Measurements from ENCODE around the gene NEDD1. TPM values are rescaled to one million over a fixed set of nuclear protein-coding genes. Genes with fewer than 3 reads are reported as not detected.

Gene NEDD1
- total RNA-seq, 1 donor from 2014 or later = 17.8 TPM

DNA sequence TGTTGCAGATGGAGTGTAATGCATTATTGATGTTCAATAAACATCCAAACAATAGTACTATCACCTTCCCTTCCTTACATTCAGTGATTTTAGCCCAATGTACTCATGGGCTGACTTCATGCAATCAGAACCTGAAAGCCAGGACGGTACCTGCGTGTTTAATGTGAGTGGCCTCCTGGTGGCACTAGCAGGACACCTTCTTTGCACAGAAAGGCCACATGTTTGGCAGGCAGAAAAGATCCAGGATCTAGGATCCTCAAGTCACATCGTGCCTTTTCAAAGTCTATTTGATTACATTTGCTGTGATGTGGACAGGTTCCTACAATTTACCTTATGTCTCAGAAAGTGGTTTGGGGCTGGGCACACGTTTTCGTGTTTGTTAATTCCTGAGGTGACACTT lies 82.9 kb downstream of the NEDD1 start:
- peaks cover 25% of the 10 kb centered on the region for H3K27me3 ChIP-seq
- intact Hi-C loops (cut with DNase I) = loop anchor here (10.0 kb wide), 1 partner anchor 415 kb away; no protein-coding TSS in a partner anchor
- peak; percentile 28 for ATAC-seq
- H3K4me1 ChIP-seq = peaks cover 7% of the 10 kb centered on the region
- no peak for TF ChIP-seq CTCF (IDR thresholded peaks at IDR 0.05)
- no peak overlapping the region for H3K27ac ChIP-seq
- H3K4me3 ChIP-seq = no peak overlapping the region
- H3K9me3 ChIP-seq = no peaks in the 10 kb centered on the region
- DNase-seq = no peak
- no peaks in the 10 kb centered on the region for H3K36me3 ChIP-seq

DNA sequence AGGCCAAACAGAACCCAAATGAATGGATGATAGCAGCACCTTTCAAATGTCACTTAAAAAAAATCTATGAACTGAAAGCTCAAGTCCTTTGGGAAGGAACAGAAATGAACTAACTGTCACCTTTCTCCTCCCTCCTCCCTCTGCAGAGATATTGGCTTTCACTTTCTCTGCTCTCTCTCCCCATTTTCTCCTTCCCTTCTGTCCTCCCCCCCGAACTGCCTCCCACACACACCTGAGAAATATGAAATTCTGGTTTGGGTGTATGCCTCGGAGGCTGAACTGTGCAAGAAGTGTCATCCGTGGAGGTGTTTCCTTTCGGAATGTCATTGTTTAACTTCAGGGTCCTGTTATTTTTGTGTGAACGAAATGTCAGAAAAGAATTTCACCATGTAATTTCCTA lies 87.8 kb downstream of the NEDD1 start:
- intact Hi-C loops (cut with DNase I) = no loop called here
- peaks cover 16% of the 10 kb centered on the region for H3K27me3 ChIP-seq
- H3K4me1 ChIP-seq = no peaks in the 10 kb centered on the region
- no peaks in the 10 kb centered on the region for H3K9me3 ChIP-seq
- no peak overlapping the region for H3K4me3 ChIP-seq
- no peak for TF ChIP-seq CTCF (IDR thresholded peaks at IDR 0.05)
- no peaks in the 10 kb centered on the region for H3K36me3 ChIP-seq
- ATAC-seq = no peak
- H3K27ac ChIP-seq = no peak overlapping the region
- no peak for DNase-seq

GRCh38 chr12:96995861-96996260 lies 88.8 kb downstream of the NEDD1 start:
- intact Hi-C loops (cut with DNase I) = no loop called here
- no peaks in the 10 kb centered on the region for H3K9me3 ChIP-seq
- no peak overlapping the region for H3K4me3 ChIP-seq
- H3K27me3 ChIP-seq = peaks cover 11% of the 10 kb centered on the region
- DNase-seq (no peak), ATAC-seq (no peak)
- no peaks in the 10 kb centered on the region for H3K36me3 ChIP-seq
- no peak for TF ChIP-seq CTCF (IDR thresholded peaks at IDR 0.05)
- no peak overlapping the region for H3K27ac ChIP-seq
- H3K4me1 ChIP-seq = no peaks in the 10 kb centered on the region

DNA sequence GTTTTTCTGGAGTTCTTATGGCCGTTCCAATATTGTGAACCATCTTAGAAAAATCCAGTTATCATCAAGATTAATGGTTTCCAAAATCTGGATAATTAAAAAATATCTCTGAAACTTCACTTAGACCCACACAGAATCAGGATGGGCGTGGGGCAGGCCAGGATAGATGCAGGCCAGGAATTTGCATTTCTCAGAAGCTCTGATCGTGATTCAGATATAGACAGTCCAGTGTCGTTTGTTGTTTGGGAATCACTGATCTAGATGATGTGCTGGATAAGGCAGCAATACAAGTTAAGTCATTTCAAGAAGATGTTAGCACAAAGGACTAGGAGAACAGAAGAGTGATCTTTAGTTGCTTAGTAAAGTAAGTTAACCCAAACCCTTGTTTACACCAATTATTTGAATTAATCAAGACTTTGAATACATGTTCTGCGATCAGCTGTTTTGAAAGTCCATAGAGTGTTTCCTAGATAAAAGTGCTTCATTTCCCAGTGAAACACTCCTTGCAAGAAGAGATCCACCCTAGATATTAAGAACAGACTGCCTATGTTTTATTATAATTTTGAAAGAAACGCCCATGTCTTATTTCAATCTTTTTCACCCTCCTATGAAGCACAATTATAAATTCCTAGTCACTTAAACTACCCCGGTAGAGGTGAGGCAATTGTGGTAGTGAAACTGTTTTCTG lies 90.9 kb downstream of the NEDD1 start:
- Histone ChIP-seq H3K9me3 (no peaks in the 10 kb centered on the region), H3K4me3 (no peak overlapping the region), H3K36me3 (no peaks in the 10 kb centered on the region), H3K27ac (no peak overlapping the region), H3K27me3 (peaks cover 10% of the 10 kb centered on the region), H3K4me1 (no peaks in the 10 kb centered on the region)
- ATAC-seq = no peak
- intact Hi-C loops (cut with DNase I) = no loop called here
- DNase-seq = no peak
- TF ChIP-seq CTCF (IDR thresholded peaks at IDR 0.05) = no peak

DNA sequence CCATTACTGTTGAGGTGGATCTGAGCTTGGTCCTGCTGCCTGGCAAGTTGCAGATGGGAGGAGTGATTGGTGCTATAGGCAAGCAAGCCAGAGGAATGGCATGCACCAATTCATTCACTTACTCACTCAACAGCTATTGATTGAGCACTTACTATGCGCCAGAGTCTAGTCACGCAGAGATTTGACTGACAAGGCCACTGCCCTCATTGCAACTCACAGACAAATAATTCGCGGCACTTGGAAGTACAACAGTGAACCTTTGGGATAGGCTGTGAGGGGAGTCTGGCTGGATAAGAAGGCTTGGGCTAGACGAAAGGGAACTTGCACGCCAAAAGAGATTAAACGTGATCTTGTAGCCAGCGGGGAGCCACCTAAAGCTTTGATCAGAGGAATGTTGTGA lies 96.2 kb downstream of the NEDD1 start:
- no peaks in the 10 kb centered on the region for H3K27me3 ChIP-seq
- intact Hi-C loops (cut with DNase I) = no loop called here

More for the DNA sequence above, 96.2 kb downstream of the NEDD1 start:
- Histone ChIP-seq H3K9me3 (no peaks in the 10 kb centered on the region), H3K27ac (no peak overlapping the region), H3K4me1 (no peaks in the 10 kb centered on the region), H3K36me3 (no peaks in the 10 kb centered on the region), H3K4me3 (no peak overlapping the region)
- DNase-seq (no peak), ATAC-seq (no peak)
- no peak for TF ChIP-seq CTCF (IDR thresholded peaks at IDR 0.05)

Measured in upper lobe of right lung (tissue), 1 donor.